Measurements from ENCODE around the gene SAFB. TPM values are rescaled to one million over a fixed set of nuclear protein-coding genes. Genes with fewer than 3 reads are reported as not detected.

The SAFB gene
- total and polyA plus RNA-seq, 2 of the 13 experiments (the other 11 are each of a cell fraction or from before 2014, with no cell fraction given), result 21.0 to 28.4 TPM

DNA sequence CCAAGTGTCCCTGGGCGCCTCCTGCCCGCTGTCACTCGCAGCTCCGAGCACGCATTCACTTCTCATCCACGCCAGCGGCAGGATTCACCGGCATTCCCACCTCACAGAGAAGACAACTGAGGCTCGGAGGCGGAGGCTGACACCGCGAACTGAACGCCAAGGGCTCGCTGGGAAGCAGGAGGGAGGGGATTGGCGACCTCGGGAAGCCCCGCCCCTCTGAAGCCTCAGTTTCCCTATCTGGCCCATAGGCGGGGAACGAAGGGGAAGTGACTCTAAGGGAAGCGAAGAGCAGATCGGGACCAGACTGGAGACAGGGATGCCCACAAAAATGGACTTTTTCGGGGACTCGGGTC lies 57.2 kb downstream of the SAFB start (continued):
- TF ChIP-seq ZNF572 (CRISPR knock-in tag; IDR thresholded peaks at IDR 0.05) (0 out of 2 replicates have a peak, but pooled peaks have one; percentile 44), ZNF781 (CRISPR knock-in tag; IDR thresholded peaks at IDR 0.05; ENCODE audit: borderline replicate concordance, not compliant biosample characterization) (peak; percentile 65), KDM5A (IDR thresholded peaks at IDR 0.05; ENCODE audit: borderline replicate concordance, low read length) (peak; percentile 55; the same call in 1 of the 2 replicates), HIVEP1 (CRISPR knock-in tag; IDR thresholded peaks at IDR 0.05) (peak; percentile 45), GLI4 (CRISPR knock-in tag; IDR thresholded peaks at IDR 0.05; ENCODE audit: borderline replicate concordance) (0 out of 2 replicates have a peak, but pooled peaks have one; percentile 43), ZNF776 (CRISPR knock-in tag; IDR thresholded peaks at IDR 0.05) (0 out of 2 replicates have a peak, but pooled peaks have one; percentile 17), SMC3 (IDR thresholded peaks at IDR 0.05; ENCODE audit: low read length) (no peak), JUND (CRISPR knock-in tag; IDR thresholded peaks at IDR 0.05) (no peak), RFX3 (CRISPR knock-in tag; IDR thresholded peaks at IDR 0.05) (no peak), ZFP62 (CRISPR knock-in tag; IDR thresholded peaks at IDR 0.05) (no peak), PHF8 (CRISPR knock-in tag; IDR thresholded peaks at IDR 0.05) (peak; percentile 86; the same call in 1 of the 2 replicates), SRY (CRISPR knock-in tag; IDR thresholded peaks at IDR 0.05) (0 out of 2 replicates have a peak, but pooled peaks have one; percentile 44), TBX3 (IDR thresholded peaks at IDR 0.05; ENCODE audit: borderline replicate concordance) (no peak), MTF2 (CRISPR knock-in tag; IDR thresholded peaks at IDR 0.05; ENCODE audit: borderline replicate concordance) (peak; percentile 82; the same call in 1 of the 2 replicates)
- TF ChIP-seq, protein P1, sequence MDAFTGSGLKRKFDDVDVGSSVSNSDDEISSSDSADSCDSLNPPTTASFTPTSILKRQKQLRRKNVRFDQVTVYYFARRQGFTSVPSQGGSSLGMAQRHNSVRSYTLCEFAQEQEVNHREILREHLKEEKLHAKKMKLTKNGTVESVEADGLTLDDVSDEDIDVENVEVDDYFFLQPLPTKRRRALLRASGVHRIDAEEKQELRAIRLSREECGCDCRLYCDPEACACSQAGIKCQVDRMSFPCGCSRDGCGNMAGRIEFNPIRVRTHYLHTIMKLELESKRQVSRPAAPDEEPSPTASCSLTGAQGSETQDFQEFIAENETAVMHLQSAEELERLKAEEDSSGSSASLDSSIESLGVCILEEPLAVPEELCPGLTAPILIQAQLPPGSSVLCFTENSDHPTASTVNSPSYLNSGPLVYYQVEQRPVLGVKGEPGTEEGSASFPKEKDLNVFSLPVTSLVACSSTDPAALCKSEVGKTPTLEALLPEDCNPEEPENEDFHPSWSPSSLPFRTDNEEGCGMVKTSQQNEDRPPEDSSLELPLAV (CRISPR knock-in tag; conservative IDR thresholded peaks at IDR 0.05; ENCODE audit: low read depth), result no peak
- TF ChIP-seq, protein P2, sequence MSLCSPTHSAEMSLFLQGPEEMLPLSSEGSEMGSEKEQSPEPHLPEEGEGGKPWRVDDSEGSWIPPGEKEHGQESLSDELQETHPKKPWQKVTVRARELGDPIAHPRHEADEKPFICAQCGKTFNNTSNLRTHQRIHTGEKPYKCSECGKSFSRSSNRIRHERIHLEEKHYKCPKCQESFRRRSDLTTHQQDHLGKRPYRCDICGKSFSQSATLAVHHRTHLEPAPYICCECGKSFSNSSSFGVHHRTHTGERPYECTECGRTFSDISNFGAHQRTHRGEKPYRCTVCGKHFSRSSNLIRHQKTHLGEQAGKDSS (CRISPR knock-in tag; IDR thresholded peaks at IDR 0.05; ENCODE audit: borderline replicate concordance, low read depth), result no peak
- TF ChIP-seq, protein P3, sequence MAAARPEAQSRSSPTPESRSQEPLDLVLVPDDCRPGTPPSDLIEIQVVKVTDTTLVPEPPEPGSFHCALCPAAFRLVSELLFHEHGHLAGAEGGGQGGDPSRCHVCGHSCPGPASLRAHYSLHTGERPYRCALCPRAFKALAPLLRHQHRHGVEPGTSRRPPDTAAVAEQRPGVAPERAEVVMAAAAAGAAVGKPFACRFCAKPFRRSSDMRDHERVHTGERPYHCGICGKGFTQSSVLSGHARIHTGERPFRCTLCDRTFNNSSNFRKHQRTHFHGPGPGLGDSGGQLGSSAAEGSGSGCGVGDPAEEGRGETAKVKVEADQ (CRISPR knock-in tag; IDR thresholded peaks at IDR 0.05; ENCODE audit: borderline replicate concordance), result peak; percentile 47; the same call in 1 of the 2 replicates
- TF ChIP-seq, protein P4, sequence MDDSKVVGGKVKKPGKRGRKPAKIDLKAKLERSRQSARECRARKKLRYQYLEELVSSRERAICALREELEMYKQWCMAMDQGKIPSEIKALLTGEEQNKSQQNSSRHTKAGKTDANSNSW (CRISPR knock-in tag; IDR thresholded peaks at IDR 0.05; ENCODE audit: borderline replicate concordance), result peak; percentile 67; the same call in 1 of the 2 replicates
- TF ChIP-seq, protein P5, sequence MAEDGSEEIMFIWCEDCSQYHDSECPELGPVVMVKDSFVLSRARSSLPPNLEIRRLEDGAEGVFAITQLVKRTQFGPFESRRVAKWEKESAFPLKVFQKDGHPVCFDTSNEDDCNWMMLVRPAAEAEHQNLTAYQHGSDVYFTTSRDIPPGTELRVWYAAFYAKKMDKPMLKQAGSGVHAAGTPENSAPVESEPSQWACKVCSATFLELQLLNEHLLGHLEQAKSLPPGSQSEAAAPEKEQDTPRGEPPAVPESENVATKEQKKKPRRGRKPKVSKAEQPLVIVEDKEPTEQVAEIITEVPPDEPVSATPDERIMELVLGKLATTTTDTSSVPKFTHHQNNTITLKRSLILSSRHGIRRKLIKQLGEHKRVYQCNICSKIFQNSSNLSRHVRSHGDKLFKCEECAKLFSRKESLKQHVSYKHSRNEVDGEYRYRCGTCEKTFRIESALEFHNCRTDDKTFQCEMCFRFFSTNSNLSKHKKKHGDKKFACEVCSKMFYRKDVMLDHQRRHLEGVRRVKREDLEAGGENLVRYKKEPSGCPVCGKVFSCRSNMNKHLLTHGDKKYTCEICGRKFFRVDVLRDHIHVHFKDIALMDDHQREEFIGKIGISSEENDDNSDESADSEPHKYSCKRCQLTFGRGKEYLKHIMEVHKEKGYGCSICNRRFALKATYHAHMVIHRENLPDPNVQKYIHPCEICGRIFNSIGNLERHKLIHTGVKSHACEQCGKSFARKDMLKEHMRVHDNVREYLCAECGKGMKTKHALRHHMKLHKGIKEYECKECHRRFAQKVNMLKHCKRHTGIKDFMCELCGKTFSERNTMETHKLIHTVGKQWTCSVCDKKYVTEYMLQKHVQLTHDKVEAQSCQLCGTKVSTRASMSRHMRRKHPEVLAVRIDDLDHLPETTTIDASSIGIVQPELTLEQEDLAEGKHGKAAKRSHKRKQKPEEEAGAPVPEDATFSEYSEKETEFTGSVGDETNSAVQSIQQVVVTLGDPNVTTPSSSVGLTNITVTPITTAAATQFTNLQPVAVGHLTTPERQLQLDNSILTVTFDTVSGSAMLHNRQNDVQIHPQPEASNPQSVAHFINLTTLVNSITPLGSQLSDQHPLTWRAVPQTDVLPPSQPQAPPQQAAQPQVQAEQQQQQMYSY (CRISPR knock-in tag; IDR thresholded peaks at IDR 0.05), result no peak
- TF ChIP-seq, protein P6, sequence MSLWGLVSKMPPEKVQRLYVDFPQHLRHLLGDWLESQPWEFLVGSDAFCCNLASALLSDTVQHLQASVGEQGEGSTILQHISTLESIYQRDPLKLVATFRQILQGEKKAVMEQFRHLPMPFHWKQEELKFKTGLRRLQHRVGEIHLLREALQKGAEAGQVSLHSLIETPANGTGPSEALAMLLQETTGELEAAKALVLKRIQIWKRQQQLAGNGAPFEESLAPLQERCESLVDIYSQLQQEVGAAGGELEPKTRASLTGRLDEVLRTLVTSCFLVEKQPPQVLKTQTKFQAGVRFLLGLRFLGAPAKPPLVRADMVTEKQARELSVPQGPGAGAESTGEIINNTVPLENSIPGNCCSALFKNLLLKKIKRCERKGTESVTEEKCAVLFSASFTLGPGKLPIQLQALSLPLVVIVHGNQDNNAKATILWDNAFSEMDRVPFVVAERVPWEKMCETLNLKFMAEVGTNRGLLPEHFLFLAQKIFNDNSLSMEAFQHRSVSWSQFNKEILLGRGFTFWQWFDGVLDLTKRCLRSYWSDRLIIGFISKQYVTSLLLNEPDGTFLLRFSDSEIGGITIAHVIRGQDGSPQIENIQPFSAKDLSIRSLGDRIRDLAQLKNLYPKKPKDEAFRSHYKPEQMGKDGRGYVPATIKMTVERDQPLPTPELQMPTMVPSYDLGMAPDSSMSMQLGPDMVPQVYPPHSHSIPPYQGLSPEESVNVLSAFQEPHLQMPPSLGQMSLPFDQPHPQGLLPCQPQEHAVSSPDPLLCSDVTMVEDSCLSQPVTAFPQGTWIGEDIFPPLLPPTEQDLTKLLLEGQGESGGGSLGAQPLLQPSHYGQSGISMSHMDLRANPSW (CRISPR knock-in tag; IDR thresholded peaks at IDR 0.05; ENCODE audit: borderline replicate concordance), result no peak
